Right lobe of liver (tissue), 6 donors: ENCODE data around the gene SLC35A3. TPM values are rescaled to one million over a fixed set of nuclear protein-coding genes. Genes with fewer than 3 reads are reported as not detected.

Experiments
- ATAC-seq, 4 donors: fragments of 200-7000 bp; cut with Tn5 transposase; one replicate each; pipeline ENCODE4 v1.9.1; 2020; ENCODE audit warnings: mild to moderate bottlenecking in 4 of 4, moderate library complexity in 4 of 4
- DNase-seq, 3 donors: peaks; one replicate each; pipeline ENCODE4 v3.0.0-alpha.2; 2020
- H3K27ac ChIP-seq, 3 donors: fragments of 200-600 bp; one replicate each; pipeline ENCODE4 v1.8.0; 2022
- H3K27me3 ChIP-seq, 2 donors: fragments of 200-600 bp; one replicate each; pipeline ENCODE4 v1.8.0; 2022
- H3K36me3 ChIP-seq, 4 donors: fragments of 200-600 bp; sonication (generic) in 1 of 4; one replicate each; pipeline versions ENCODE4 v1.5.1 to v1.8.0; 2017 to 2022; ENCODE audit warnings: control low read depth in 1 of 4
- H3K4me1 ChIP-seq, 4 donors: fragments of 200-600 bp; sonication (generic) in 1 of 4; one replicate each; pipeline versions ENCODE4 v1.5.1 to v1.8.0; 2017 to 2022; ENCODE audit warnings: control low read depth in 1 of 4
- H3K4me3 ChIP-seq, 3 donors: fragments of 200-600 bp; one replicate each; pipeline ENCODE4 v1.8.0; 2022
- H3K9me3 ChIP-seq, 4 donors: fragments of 200-600 bp; sonication (generic) in 1 of 4; one replicate each; pipeline versions ENCODE4 v1.5.1 to v1.8.0; 2017 to 2022; ENCODE audit warnings: control low read depth in 1 of 4
- POLR2A ChIP-seq: fragments of 450-650 bp; IDR thresholded peaks from one replicate; pipeline ENCODE4 v1.6.1; 2017; ENCODE audit warnings: antibody characterized with exemption, mild to moderate bottlenecking
- WGBS: methylation state at CpG from one replicate; pipeline ENCODE4 v1.1.6; 2018; ENCODE audit warnings: low coverage, low lambda C conversion rate; ENCODE audit not compliant: insufficient coverage; ENCODE audit errors: missing lambda C conversion rate; 5-methylcytosine and 5-hydroxymethylcytosine counted together
- intact Hi-C, 2 donors: fragments of 100-400 bp; cut with DNase I; formaldehyde crosslinking; loops; one replicate each; pipeline versions ENCODE4 v1.11.2 to v1.14.1; 2022
- total RNA-seq, 6 experiments: library from RNA; depleted of rRNA in 2 of 6; stranded (reverse); fragments of >200 nt in 2 of 6; fragmentation: NEBNext Ultra II Directional in 3 of 6; extraction: Animal tissue kit (Norgen Biotek cat#: 25700) in 3 of 6; gene quantifications; one replicate each; pipeline versions ENCODE4 v1.1.0 to v1.2.4, GENCODE V29; 2016 to 2023
- TF ChIP-seq, protein P1 (sequence below), 4 donors: fragments of 200-600 bp in 3 of 4; fragments of 450-650 bp in 1 of 4; IDR thresholded peaks; one replicate each; pipeline versions ENCODE4 v1.5.1 to v1.8.0; 2016 to 2022; ENCODE audit warnings: antibody characterized with exemption in 4 of 4, mild to moderate bottlenecking in 2 of 4
- donor health status: DM: no; HTN: yes; CAD: no.
- donor health status: DM: no; HTN: no; CAD: no.
- donor health status: DM: no; HTN: no; CAD: no.
- donor health status: DM: no; HTN: yes; CAD: no.
- donor health status: DM: no; HTN: yes; CAD: no.

SLC35A3 gene
- total RNA-seq, 6 experiments from 2014 or later: 15.5 to 29.8 (median 23.8) TPM

DNA sequence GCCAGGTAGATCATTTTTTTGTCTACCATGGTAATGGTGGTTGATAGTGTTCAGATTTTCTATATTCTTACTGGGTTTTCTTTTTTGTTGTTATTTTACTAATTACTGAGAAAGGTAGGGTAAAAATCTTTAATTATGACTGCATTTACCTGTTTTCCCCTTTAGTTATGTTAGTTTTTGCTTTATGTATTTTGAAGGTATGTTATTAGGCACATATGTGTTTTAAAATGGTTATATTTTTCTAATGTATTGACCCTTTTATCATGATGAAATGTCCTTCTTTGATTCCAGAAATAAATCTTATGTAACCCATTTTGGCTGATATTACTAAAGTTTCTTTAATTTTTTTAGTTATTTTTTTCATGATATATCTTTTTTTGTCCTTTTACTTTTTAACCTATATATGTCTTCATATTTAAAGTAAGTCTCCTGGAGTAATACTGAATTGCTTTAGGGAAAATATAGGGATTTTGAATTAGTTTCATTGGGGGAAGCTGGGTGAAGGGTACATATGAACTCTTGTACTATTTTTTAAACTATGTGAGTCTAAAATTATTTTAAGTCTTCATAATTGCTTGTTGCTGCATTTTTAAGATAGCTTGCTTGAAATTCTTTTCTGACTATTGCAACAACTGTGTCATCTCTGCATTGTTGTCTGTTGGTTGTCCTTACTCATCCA, 22.4 kb downstream of the SLC35A3 start:
- intact Hi-C loops: no loop called here
- Histone ChIP-seq H3K36me3 (no peaks in the 10 kb centered on the region), H3K4me3 (no peak overlapping the region), H3K27me3 (no peaks in the 10 kb centered on the region), H3K9me3 (no peaks in the 10 kb centered on the region), H3K4me1 (peaks cover 0 to 2% (median 0%) of the 10 kb centered on the region in 4 donors), H3K27ac (no peak overlapping the region)
- no peak for ATAC-seq
- DNase-seq: no peak
- TF ChIP-seq, protein P1, sequence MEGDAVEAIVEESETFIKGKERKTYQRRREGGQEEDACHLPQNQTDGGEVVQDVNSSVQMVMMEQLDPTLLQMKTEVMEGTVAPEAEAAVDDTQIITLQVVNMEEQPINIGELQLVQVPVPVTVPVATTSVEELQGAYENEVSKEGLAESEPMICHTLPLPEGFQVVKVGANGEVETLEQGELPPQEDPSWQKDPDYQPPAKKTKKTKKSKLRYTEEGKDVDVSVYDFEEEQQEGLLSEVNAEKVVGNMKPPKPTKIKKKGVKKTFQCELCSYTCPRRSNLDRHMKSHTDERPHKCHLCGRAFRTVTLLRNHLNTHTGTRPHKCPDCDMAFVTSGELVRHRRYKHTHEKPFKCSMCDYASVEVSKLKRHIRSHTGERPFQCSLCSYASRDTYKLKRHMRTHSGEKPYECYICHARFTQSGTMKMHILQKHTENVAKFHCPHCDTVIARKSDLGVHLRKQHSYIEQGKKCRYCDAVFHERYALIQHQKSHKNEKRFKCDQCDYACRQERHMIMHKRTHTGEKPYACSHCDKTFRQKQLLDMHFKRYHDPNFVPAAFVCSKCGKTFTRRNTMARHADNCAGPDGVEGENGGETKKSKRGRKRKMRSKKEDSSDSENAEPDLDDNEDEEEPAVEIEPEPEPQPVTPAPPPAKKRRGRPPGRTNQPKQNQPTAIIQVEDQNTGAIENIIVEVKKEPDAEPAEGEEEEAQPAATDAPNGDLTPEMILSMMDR (IDR thresholded peaks at IDR 0.05): no peak

DNA sequence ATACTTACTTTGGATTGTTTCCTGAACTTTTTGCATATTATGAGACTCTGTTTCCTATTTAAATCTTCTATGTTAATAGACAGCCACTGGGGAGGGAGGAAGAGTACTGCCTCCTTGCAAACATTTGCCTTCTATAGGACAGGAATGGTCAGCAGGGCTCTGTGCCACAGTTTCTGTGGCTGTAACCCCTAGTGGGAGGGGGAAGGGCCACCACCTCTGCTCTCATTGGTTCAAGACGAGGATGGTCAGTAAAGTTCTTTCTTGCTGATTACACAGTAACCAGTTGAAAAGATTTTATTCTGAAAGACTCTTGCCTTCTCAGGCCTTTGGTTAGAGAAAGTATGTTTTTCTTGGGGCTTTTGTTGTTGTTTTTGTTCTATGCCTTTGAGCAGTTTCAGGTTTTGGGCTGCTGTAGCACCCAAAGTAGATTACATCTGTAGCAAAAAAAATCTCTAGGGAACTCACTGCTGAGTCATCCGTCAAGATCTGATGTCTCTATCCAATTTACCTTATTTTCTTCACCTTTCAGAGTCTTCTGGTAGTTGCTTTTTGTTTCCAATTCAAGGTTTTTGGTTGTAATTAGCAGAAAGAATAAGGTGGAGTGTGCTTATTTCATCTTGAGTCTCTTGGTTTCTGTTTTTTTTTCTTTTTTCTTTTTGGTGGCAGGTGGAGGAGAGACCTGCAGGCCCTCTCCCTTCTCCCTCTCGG, 23.1 kb downstream of the SLC35A3 start:
- no peak overlapping the region for H3K4me3 ChIP-seq
- no peak overlapping the region for H3K27ac ChIP-seq
- H3K36me3 ChIP-seq: no peaks in the 10 kb centered on the region
- no peak for ATAC-seq
- TF ChIP-seq, protein P1 (IDR thresholded peaks at IDR 0.05): no peak
- TF ChIP-seq POLR2A: no peak
- intact Hi-C loops: no loop called here
- no peaks in the 10 kb centered on the region for H3K4me1 ChIP-seq
- H3K9me3 ChIP-seq: no peaks in the 10 kb centered on the region
- 93% methylated on average over 3 of the region's 3 CpGs for WGBS
- no peak for DNase-seq
- H3K27me3 ChIP-seq: no peaks in the 10 kb centered on the region

DNA sequence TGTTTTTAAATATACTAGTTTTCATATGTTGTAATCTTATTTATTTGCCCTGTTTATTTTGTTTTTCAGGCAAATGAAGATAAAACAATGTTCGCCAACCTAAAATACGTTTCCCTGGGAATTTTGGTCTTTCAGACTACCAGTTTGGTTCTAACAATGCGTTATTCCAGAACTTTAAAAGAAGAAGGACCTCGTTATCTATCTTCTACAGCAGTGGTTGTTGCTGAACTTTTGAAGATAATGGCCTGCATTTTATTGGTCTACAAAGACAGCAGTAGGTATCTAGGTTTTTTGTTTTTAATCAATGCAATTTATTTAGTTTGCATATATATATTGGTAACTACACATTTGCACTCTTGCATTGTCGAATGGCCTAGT, 23.7 kb downstream of the SLC35A3 start:
- Histone ChIP-seq H3K27me3 (no peaks in the 10 kb centered on the region), H3K27ac (no peak overlapping the region), H3K4me1 (no peaks in the 10 kb centered on the region), H3K36me3 (no peaks in the 10 kb centered on the region), H3K9me3 (no peaks in the 10 kb centered on the region), H3K4me3 (no peak overlapping the region)
- 95% methylated on average over 5 of the region's 5 CpGs for WGBS
- intact Hi-C loops: no loop called here
- TF ChIP-seq, protein P1 (IDR thresholded peaks at IDR 0.05): no peak
- no peak for TF ChIP-seq POLR2A
- DNase-seq (no peak), ATAC-seq (no peak)

DNA sequence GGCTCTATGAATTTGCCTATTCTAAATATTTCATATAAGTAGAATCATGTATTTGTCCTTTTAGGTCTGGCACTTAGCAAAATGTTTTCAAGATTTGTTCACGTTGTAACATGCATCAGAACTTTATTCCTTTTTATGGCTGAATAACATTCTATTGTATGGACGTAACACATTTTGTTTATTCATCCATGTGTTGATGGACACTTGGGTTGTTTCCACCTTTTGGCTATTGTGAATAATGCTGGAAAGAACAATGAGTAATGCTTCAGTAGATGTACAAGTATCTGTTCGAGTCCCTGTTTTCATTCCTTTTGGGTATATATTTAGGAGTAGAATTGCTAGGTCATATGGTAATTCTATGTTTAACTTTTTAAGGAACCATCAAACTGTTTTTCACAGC, 24.7 kb downstream of the SLC35A3 start:
- WGBS: 93% methylated on average over 3 of the region's 3 CpGs

More for the DNA sequence above, 24.7 kb downstream of the SLC35A3 start:
- Histone ChIP-seq H3K9me3 (no peaks in the 10 kb centered on the region), H3K36me3 (no peaks in the 10 kb centered on the region), H3K27ac (no peak overlapping the region), H3K4me1 (no peaks in the 10 kb centered on the region), H3K4me3 (no peak overlapping the region), H3K27me3 (no peaks in the 10 kb centered on the region)
- no peak for DNase-seq
- TF ChIP-seq POLR2A: no peak
- TF ChIP-seq, protein P1 (IDR thresholded peaks at IDR 0.05): no peak
- intact Hi-C loops: no loop called here
- ATAC-seq: no peak
